NCI-H524 (cell line): Measurements from ENCODE around the gene SH3BGR.

Experiments used
- DNase-seq, 2 experiments: peaks; one replicate each; lab custom pipeline; 2025; lab: John Stamatoyannopoulos, UW

Gene SH3BGR

GRCh38 chr21:39456665-39457064, 4.9 kb downstream of the SH3BGR start:
- no peak for DNase-seq

- DNase-seq = no peak
Measured at GRCh38 chr21:39461419-39461818, 9.6 kb downstream of the SH3BGR start.

DNA sequence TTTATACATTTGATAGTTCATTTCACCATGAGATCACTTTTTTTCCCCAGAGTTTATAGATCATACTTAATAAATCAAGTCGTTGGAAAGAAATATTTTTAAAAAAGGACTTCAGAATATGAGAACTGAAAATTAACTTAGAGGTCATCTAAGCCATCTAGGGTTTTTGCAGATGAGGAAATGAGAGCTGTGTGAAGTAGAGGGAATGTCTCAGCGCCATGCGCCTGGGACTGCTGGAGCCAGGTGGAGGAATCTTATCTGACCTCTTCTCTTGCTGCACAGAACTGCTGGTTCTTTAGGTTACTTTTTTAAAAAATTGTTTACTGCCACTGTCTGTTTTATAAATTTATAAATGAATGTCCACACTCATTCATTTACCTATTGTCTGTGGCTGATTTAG, 11.5 kb downstream of the SH3BGR start:
- no peak for DNase-seq

DNA sequence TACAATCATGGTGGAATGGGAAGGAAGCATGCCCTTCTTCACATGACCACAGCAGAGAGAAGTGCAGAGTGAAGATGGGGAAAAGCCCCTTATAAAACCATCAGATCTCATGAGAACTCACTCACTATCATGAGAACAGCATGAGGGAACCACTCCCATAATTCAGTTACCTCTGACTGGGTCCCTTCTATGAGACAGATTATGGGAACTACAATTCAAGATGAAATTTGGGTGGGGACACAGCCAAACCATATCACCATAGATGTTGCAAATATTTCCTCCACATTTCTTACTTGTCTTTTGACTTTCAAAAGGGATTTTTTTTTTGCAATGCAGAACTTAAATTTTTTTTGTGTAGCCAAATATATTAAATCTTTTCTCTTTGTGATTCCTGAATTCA, 14.8 kb downstream of the SH3BGR start:
- DNase-seq = no peak

DNA sequence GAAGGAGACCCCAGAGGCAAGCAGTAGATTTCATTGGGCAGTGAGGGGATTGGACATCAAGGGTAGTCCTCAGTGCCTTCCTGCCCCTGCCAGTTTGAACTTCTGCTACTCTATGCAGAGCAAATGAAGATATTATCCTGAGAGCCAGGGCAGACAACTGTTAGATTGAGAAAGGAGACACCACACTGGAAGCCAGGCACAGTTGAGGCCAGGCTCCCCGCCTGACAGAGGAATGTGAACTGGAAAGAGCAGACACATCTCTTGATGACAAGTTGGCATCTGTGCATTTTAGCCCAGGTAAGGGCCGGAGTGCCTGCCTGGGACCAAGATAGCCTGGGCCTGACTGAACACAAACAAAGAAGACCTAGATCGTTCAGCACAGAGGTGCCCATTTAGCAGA, 16.0 kb downstream of the SH3BGR start:
- DNase-seq = no peak

GRCh38 chr21:39468559-39468958, 16.8 kb downstream of the SH3BGR start:
- DNase-seq = no peak

GRCh38 chr21:39471598-39471997, 19.8 kb downstream of the SH3BGR start:
- DNase-seq = no peak

DNA sequence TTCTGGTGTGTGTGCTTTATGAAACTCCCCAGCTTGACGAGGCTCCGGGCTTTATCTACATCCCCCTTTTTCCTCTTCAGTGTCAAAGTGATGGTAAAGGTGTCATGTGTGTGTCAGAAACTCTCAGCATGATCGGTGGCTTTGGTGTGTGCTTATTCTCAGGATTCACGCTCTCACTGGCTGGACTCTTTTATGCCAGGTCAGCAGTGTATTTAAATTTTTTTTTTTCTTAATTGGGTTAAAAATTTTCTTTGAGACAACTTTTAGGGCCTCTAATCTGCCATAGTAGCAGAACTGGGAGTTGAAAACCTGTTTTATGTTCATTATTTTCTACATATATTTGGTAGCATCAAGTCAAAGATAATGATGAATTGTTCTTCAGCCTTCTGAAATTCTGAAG, 21.0 kb downstream of the SH3BGR start:
- no peak for DNase-seq

DNA sequence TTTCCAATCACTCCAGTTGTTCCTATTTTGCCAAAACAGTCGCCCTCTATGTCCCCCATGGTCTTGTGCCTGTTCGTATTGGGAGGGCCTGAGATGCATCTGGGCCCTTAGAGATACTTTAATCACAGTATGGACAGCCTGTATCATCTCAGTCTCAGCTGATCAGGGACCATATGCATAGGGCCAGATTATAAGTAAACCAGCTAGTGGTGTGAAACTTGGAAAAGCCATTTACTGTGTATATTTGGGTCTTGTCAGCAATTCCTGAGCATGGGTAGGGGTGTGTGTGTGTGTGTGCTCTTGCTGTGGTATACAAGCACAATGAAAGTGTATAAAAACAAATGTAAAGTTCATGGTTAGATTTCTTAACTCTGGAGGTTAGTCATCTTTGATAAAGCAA, 22.8 kb downstream of the SH3BGR start:
- no peak for DNase-seq

GRCh38 chr21:39479164-39479813, 27.5 kb downstream of the SH3BGR start:
- DNase-seq = no peak

DNA sequence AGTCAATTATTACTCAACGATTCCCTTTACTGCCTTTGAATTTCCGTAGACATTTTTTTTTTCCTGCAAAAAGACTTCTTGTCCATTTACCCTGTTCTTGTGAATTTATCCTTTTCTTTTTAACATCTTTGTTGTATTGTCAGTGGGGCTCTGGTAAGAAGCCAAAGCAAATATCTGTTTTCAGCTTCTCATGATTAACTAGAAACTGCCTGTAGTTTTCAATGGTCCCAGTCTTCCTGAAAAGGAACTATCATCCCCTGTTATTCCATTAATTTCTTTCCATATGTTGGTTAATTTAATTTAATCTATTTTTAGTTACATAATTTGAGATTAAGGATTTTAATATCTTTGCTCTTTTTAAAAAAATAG, 28.0 kb downstream of the SH3BGR start:
- DNase-seq = no peak

- DNase-seq = no peak
Measured at GRCh38 chr21:39480271-39480670, 28.5 kb downstream of the SH3BGR start.

GRCh38 chr21:39481886-39482285, 30.1 kb downstream of the SH3BGR start:
- no peak for DNase-seq

- no peak for DNase-seq
Measured at GRCh38 chr21:39483917-39484316, 32.1 kb downstream of the SH3BGR start.

GRCh38 chr21:39484711-39485276, 33.0 kb downstream of the SH3BGR start:
- no peak for DNase-seq

DNA sequence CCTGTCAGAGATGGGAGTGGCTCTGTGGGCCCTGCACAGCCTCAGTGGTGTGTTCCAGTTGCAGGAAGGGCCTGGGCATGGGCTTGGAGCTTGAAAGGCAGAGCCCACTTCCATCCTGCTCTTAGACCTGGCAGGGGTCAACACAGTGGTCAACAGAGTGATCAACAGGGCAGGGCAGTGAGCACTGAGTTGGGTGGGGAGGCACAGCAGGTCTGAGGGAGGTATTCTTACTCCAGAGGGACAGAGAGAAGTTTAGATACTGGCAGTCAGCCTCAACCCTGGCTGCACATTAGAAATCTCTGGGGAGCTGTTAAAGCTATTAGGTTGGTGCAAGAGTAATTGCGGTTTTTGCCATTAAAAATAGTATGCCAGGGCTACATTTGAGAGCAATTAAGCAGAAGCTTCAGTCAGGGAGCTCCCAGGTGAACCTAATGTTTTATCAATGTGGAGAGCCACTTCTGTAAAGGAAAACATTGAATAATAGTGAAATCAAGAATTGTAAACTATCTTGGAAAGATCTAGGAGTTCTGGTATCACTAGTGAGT, 37.7 kb downstream of the SH3BGR start:
- DNase-seq = no peak

DNA sequence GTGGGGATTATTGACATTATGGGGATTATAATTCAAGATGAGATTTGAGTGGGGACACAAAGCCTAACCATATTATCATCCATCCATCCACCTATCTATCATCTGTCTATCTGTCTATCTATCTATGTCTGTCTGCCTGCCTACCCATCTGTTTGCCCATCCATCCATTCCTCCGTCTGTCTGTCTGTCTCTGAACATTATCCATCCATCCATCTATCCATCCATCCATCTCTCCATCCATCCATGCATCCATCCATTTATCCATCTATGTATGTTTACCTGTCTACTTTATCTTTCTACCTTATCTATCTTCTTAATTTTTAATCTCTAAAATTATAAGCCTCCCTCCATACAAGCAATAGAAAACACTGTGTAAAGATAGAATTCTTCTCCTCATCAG, 47.4 kb downstream of the SH3BGR start:
- DNase-seq = no peak

DNA sequence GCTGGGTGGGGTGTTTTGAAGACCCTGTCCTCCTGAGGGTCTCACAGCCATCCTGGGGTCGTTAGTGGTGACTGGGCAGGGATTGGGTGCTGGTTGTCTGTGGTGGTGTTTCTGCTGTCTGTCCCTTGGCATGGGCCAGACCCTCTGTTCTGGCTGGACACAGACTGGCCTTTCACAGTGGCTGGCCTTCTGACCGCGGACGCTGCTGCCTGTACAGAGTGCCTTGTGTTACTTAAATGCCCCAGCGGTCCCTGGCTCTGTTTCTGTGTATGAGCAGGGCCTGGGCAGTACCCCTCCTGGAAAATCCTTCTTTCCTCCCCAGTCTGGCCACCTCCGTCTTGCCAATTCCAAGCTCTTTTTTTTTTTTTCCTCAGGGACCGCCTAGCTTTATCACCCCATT, 50.9 kb downstream of the SH3BGR start:
- no peak for DNase-seq

- no peak for DNase-seq
Measured at GRCh38 chr21:39503123-39503762, 51.5 kb downstream of the SH3BGR start.

DNA sequence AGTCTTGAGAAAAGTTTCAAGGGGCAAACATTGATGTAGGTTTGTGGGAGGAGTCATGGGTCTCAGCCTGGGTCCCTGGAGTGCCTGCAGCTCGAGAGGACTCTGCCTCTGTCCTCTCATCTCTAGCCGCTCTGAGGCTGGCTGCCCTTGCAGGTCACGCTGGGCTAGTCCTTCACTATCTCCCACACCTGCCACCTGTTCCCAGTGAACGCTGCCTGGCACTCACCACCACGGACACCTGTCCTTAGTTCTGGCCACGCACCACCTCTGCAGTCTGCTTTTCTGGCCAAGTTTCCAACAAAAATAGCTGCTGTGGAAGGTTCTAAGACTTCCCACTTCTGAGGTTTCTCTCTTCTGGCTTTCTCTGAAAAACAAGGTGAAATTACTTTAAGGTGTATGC, 52.5 kb downstream of the SH3BGR start:
- DNase-seq = no peak

DNA sequence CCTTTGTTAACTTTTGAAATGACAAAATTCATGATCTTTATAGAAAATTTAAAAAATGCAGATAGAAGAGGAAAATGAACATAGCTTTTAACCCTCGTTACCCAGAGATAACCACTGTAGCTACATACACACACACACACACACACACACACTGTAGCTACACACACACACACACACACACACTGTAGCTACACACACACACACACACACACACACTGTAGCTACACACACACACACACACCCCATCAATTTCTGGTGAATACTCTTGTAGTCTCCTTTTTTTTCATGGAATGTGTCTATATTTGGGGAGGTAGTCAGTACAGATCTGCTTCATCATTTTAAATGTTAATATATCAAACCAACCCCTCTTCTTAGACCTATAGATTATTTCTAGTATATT, 58.5 kb downstream of the SH3BGR start:
- no peak for DNase-seq

DNA sequence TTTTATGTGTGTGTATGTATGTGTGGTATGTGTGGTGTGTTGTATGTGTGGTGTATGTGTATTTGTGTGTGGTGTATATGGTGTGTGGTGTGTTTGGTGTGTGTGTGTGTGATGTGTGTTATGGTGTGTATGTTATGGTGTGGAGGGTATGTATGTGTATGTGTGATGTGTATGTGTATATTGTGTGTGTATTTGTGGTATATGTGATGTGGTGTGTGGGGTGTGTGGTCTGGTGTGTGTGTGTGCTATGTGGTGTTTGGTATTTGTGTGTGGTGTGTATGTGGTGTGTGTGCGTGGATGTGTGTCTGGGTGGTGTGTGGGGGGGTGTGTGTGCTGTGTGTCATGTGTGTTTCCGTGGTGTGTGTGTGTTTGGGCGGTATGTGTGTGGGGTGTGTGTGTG, 59.3 kb downstream of the SH3BGR start:
- no peak for DNase-seq

GRCh38 chr21:39513735-39514134, 62.0 kb downstream of the SH3BGR start:
- DNase-seq = no peak
